Heart left ventricle (tissue), 16 donors: ENCODE data around the gene ABLIM1. TPM values are rescaled to one million over a fixed set of nuclear protein-coding genes. Genes with fewer than 3 reads are reported as not detected.
A peak's percentile ranks its signal among the peaks of the same experiment; 100 is the strongest.

Source experiments
- ATAC-seq, 4 donors: fragments of 200-7000 bp; cut with Tn5 transposase; one replicate each; pipeline ENCODE4 v1.9.1; 2020 to 2022; ENCODE audit warnings: moderate library complexity in 4 of 4, mild to moderate bottlenecking in 3 of 4, moderate number of reproducible peaks in 1 of 4
- DNase-seq, 5 donors: peaks; one replicate each; pipeline ENCODE4 v3.0.0-alpha.2; 2020
- H3K27ac ChIP-seq, 12 donors: fragments of 200-600 bp; sonication (generic) in 4 of 12; one replicate each; pipeline versions ENCODE4 v1.5.0 to v1.8.0; 2016 to 2022; ENCODE audit warnings: mild to moderate bottlenecking in 2 of 12
- H3K27me3 ChIP-seq, 9 donors: fragments of 200-600 bp; sonication (generic) in 2 of 9; one replicate each; pipeline versions ENCODE4 v1.5.1 to v1.8.0; 2016 to 2022; ENCODE audit warnings: mild to moderate bottlenecking in 3 of 9
- H3K36me3 ChIP-seq, 9 donors: fragments of 200-600 bp; sonication (generic) in 2 of 9; one replicate each; pipeline versions ENCODE4 v1.5.0 to v1.8.0; 2018 to 2022; ENCODE audit warnings: mild to moderate bottlenecking in 2 of 9
- H3K4me1 ChIP-seq, 12 donors: fragments of 200-600 bp; sonication (generic) in 4 of 12; one replicate each; pipeline versions ENCODE4 v1.5.0 to v1.8.0; 2016 to 2022; ENCODE audit warnings: mild to moderate bottlenecking in 3 of 12
- H3K4me3 ChIP-seq, 12 donors: fragments of 200-600 bp; sonication (generic) in 4 of 12; one replicate each; pipeline versions ENCODE4 v1.5.0 to v1.8.0; 2017 to 2022; ENCODE audit warnings: mild to moderate bottlenecking in 9 of 12, moderate library complexity in 4 of 12
- H3K9me3 ChIP-seq, 12 donors: fragments of 200-600 bp; sonication (generic) in 4 of 12; one replicate each; pipeline versions ENCODE4 v1.5.0 to v1.8.0; 2016 to 2022; ENCODE audit warnings: mild to moderate bottlenecking in 1 of 12
- POLR2A ChIP-seq, 2 donors: fragments of 450-650 bp; IDR thresholded peaks; one replicate each; pipeline ENCODE4 v1.6.1; 2017; ENCODE audit warnings: antibody characterized with exemption in 2 of 2, mild to moderate bottlenecking in 2 of 2, moderate library complexity in 2 of 2
- WGBS, 4 donors: extraction: QIAGEN DNeasy Blood & Tissue Kit in 2 of 4; methylation state at CpG; one replicate each; pipeline versions ENCODE4 v1.1.5 to v1.1.7; 2013 to 2018; 5-methylcytosine and 5-hydroxymethylcytosine counted together
- intact Hi-C, 10 donors: fragments of 100-400 bp; cut with DNase I; formaldehyde crosslinking; loops; one replicate each; pipeline versions ENCODE4 v1.11.1 to v1.14.2; 2022
- polyA plus RNA-seq, 2 donors: library from polyadenylated mRNA; stranded (reverse); fragments of 200-250 nt; gene quantifications; one replicate each; pipeline ENCODE4 v1.2.3, GENCODE V29; 2013
- total RNA-seq, 9 donors: library from RNA; depleted of rRNA in 2 of 9; stranded (reverse); fragments of >200 nt in 2 of 9; fragmentation: NEBNext Ultra II Directional in 3 of 9; extraction: Animal tissue kit (Norgen Biotek cat#: 25700) in 3 of 9; gene quantifications; one replicate each; pipeline versions ENCODE4 v1.1.0 to v1.2.4, GENCODE V29; 2016 to 2023
- TF ChIP-seq, protein P1 (sequence below), 12 donors: fragments of 200-600 bp; sonication (generic) in 4 of 12; IDR thresholded peaks; one replicate each; pipeline versions ENCODE4 v1.5.0 to v1.8.0; 2018 to 2022; ENCODE audit warnings: antibody characterized with exemption in 12 of 12, mild to moderate bottlenecking in 5 of 12
- donor health status: ischemic (EF 13 %, LVEDD 7.1; RV severe dilation, severe dysfunction).
- donor health status: healthy with polysubstance abuse.
- donor health status: DM: no; HTN: yes; CAD: no.
- donor health status: DM: no; HTN: no; CAD: no.
- donor health status: ischemic (EF 25% LVEDD 6.9; RV normal size, moderate dysfunction).
- donor health status: ischemic (EF 25% LVEDD 5.7; RV mildly dilated, moderate dysfunction).
- donor health status: healthy.
- donor health status: DM: yes; HTN: yes; CAD: no.
- donor health status: ischemic (EF 35%, LVEDD 5.7; RV mildly dilated, moderate dysfunction).
- donor health status: nonischemic (EF 11% LVEDD 7.7; RV severe dilation, severe dysfunction).
- donor health status: DM: yes; HTN: yes; CAD: no.
- donor health status: PGD.
- donor health status: ischemic (EF 29% LVEDD 5.4; RV normal size, mild dysfunction).
- donor health status: nonischemic (EF 23%, LVEDD 6.1; RV moderate dilation, normal function).

The ABLIM1 gene
- total and polyA plus RNA-seq, 11 donors: 242 to 713 (median 561) TPM

DNA sequence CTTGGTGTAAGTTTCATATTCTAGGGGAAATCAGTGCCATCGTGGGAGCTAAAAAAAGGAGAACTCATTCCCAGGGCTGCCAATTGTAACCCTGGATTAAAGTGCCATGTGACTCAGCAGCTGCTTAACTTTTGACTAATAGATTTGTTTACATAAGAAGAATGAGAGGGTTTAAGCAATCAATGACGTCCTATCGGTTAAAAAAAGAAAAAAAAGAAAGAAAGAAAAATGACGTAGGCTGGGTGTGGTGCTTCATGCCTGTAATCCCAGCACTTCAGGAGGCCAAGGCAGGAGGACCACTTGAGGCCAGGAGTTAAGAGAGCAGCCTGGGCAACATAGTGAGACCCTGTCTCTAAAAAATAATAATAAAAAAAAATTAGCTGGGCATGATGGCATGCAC lies 137.6 kb downstream of the ABLIM1 start:
- no peak for TF ChIP-seq POLR2A (IDR thresholded peaks at IDR 0.05)
- TF ChIP-seq, protein P1, sequence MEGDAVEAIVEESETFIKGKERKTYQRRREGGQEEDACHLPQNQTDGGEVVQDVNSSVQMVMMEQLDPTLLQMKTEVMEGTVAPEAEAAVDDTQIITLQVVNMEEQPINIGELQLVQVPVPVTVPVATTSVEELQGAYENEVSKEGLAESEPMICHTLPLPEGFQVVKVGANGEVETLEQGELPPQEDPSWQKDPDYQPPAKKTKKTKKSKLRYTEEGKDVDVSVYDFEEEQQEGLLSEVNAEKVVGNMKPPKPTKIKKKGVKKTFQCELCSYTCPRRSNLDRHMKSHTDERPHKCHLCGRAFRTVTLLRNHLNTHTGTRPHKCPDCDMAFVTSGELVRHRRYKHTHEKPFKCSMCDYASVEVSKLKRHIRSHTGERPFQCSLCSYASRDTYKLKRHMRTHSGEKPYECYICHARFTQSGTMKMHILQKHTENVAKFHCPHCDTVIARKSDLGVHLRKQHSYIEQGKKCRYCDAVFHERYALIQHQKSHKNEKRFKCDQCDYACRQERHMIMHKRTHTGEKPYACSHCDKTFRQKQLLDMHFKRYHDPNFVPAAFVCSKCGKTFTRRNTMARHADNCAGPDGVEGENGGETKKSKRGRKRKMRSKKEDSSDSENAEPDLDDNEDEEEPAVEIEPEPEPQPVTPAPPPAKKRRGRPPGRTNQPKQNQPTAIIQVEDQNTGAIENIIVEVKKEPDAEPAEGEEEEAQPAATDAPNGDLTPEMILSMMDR (IDR thresholded peaks at IDR 0.05): no peak
- DNase-seq: no peak
- Histone ChIP-seq H3K36me3 (peaks cover 0 to 31% (median 0%) of the 10 kb centered on the region in 9 donors), H3K4me3 (no peak overlapping the region), H3K4me1 (peaks cover 8 to 100% (median 84%) of the 10 kb centered on the region in 12 donors), H3K27me3 (no peaks in the 10 kb centered on the region), H3K9me3 (no peaks in the 10 kb centered on the region), H3K27ac (peak overlapping the region in 10 of 12 donors; percentile 25 to 66 (median 46))
- ATAC-seq: peak in 1 of 4 donors; percentile 27
- 41 to 45% (median 43%) methylated on average over 4 of the region's 4 CpGs for WGBS, 4 donors
- intact Hi-C loops: loop anchor here in 1 of 10 donors (5.0 kb wide), 1 partner anchor 38 kb away; no protein-coding TSS in a partner anchor

DNA sequence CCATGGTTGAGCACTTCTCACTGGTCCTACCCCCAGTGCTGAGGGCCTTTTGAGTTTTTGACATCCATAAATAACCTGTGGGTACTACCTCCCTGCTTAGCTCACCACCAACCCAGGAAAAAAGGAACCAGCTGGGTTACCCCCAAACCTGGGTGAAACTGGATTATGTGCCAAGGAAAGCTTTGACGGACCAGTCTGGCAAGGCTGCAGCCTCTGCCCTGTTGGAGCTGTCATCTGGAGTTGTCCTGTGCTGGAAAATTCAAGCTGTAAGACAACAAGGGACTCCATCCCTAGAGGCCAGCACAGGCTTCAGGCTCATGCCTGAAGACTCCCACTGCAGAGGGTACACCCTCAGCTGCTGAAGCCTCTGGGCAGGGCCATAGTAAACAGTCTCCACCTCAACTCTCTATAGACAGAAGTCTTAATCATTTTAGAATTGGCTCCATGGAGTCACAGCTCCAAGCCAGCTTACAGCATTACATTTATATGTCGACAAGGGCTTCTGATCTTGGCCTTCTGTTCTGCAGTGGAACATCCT lies 138.2 kb downstream of the ABLIM1 start:
- peak in 3 of 4 donors; percentile 27 to 36 (median 35) for ATAC-seq
- DNase-seq: no peak
- Histone ChIP-seq H3K4me3 (no peak overlapping the region), H3K9me3 (no peaks in the 10 kb centered on the region), H3K4me1 (peaks cover 8 to 100% (median 85%) of the 10 kb centered on the region in 12 donors), H3K27me3 (no peaks in the 10 kb centered on the region), H3K27ac (peak overlapping the region in 11 of 12 donors; percentile 25 to 66 (median 43)), H3K36me3 (peaks cover 0 to 35% (median 0%) of the 10 kb centered on the region in 9 donors)
- no peak for TF ChIP-seq POLR2A (IDR thresholded peaks at IDR 0.05)
- TF ChIP-seq, protein P1 (IDR thresholded peaks at IDR 0.05): no peak
- 29 to 46% (median 43%) methylated on average over 2 of the region's 2 CpGs for WGBS, 4 donors
- intact Hi-C loops: loop anchor here in 2 of 10 donors (5.0 kb wide), 2 partner anchors 38 to 43 kb away; no protein-coding TSS in a partner anchor

DNA sequence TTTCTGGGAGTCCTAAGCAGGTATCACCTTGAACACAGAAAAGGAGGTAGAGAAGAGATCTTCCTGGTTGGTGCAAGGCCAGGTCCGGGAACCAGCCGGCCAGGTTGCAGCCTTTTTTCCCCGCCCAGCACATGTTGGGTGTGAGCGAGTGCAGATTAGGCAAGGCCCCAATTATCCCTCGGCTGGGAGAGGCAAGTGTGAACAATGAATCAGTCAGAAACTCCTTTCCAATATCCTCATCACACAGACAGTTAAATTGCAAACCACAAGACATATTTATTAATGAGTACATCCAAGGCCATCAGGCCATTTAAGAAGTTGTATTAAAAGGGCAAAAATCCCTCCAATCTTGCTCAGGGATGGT lies 138.8 kb downstream of the ABLIM1 start:
- H3K27ac ChIP-seq: peak overlapping the region in 11 of 12 donors; percentile 2 to 66 (median 42)
- H3K9me3 ChIP-seq: no peaks in the 10 kb centered on the region
- H3K36me3 ChIP-seq: peaks cover 0 to 37% (median 0%) of the 10 kb centered on the region in 9 donors
- intact Hi-C loops: loop anchor here in 1 of 10 donors (5.0 kb wide), 1 partner anchor 42 kb away; no protein-coding TSS in a partner anchor
- 35 to 65% (median 61%) methylated on average over 5 of the region's 5 CpGs for WGBS, 4 donors
- H3K4me1 ChIP-seq: peaks cover 8 to 100% (median 88%) of the 10 kb centered on the region in 12 donors
- DNase-seq: peak in 1 of 5 donors; percentile 47
- TF ChIP-seq, protein P1 (IDR thresholded peaks at IDR 0.05): no peak
- TF ChIP-seq POLR2A (IDR thresholded peaks at IDR 0.05): no peak
- no peaks in the 10 kb centered on the region for H3K27me3 ChIP-seq
- no peak overlapping the region for H3K4me3 ChIP-seq
- peak in 3 of 4 donors; percentile 13 to 39 (median 23) for ATAC-seq

DNA sequence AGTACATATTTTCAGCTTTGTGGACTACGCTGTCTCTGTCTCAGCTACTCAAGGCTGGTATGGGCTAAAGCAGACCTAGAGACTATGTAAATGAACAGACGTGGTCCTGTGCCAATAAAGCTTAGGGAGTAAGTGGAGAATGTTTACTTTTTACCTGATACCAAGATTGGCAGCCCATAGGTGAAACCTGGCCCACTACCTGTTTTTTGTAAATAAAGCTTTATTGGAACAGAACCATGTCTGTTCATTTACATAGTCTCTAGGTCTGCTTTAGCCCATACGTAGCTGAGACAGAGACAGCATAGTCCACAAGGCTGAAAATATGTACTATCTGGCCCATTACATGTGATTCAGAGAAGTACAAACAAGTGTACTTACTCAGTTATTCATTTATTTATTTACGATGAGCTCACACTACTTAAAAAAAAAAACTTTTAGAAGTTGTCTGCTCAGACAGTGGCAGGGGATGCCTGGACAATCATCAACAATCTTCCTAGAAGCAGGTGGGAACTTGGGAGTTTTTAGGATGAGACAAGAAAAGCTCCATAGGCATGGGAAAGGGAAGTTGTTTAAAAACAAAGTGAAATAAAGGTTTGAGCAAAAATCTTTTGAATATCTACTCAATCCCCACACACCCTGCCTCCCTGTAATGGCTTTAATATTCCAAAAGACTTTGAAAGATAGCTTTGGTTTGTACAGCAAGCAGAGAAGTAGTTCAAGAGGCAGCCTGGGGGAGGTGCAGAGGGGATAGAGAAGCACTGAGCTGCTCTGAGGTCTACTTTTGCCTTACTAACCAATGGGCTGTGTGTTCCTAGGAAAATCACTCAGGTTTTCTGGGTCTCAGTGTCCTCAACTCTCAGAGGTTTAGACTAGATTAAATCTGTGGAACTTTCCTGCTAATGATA lies 139.4 kb downstream of the ABLIM1 start:
- Histone ChIP-seq H3K27me3 (no peaks in the 10 kb centered on the region), H3K9me3 (no peaks in the 10 kb centered on the region), H3K27ac (peak overlapping the region in 9 of 12 donors; percentile 16 to 66 (median 50)), H3K4me1 (peaks cover 8 to 100% (median 87%) of the 10 kb centered on the region in 12 donors), H3K36me3 (peaks cover 0 to 37% (median 0%) of the 10 kb centered on the region in 9 donors), H3K4me3 (no peak overlapping the region)
- 63 to 73% (median 67%) methylated on average over 4 of the region's 4 CpGs for WGBS, 4 donors
- TF ChIP-seq, protein P1 (IDR thresholded peaks at IDR 0.05): no peak
- TF ChIP-seq POLR2A (IDR thresholded peaks at IDR 0.05): no peak
- intact Hi-C loops: loop anchor here in 1 of 10 donors (5.0 kb wide), 1 partner anchor 41 kb away; no protein-coding TSS in a partner anchor
- DNase-seq: no peak
- ATAC-seq: no peak
